ENCODE measurements around the gene TMBIM1. TPM values are rescaled to one million over a fixed set of nuclear protein-coding genes. Genes with fewer than 3 reads are reported as not detected.
A peak's percentile ranks its signal among the peaks of the same experiment; 100 is the strongest.

TMBIM1 gene
- total RNA-seq, 1 donor from 2014 or later, result 656 TPM

GRCh38 chr2:218298314-218298875, 6.1 kb upstream of the TMBIM1 start:
- Histone ChIP-seq H3K4me3 (ENCODE audit: low read depth, low read length) (no peak overlapping the region), H3K36me3 (ENCODE audit: control insufficient read depth, insufficient read depth, low read length) (no peaks in the 10 kb centered on the region), H3K27me3 (ENCODE audit: control insufficient read depth, insufficient read depth, low read length) (no peaks in the 10 kb centered on the region)
- FAIRE-seq (no peak), DNase-seq (ENCODE audit: low read depth) (no peak)
- no peak for TF ChIP-seq CTCF (IDR thresholded peaks at IDR 0.05; ENCODE audit: insufficient read depth, low read length, severe bottlenecking)

- no peaks in the 10 kb centered on the region for H3K36me3 ChIP-seq (ENCODE audit: control insufficient read depth, insufficient read depth, low read length)
- no peak for TF ChIP-seq CTCF (IDR thresholded peaks at IDR 0.05; ENCODE audit: insufficient read depth, low read length, severe bottlenecking)
- no peak for FAIRE-seq
These were observed 4.5 kb upstream of the TMBIM1 start for GRCh38 chr2:218296847-218297246.

GRCh38 chr2:218296200-218296599, 3.9 kb upstream of the TMBIM1 start:
- Histone ChIP-seq H3K4me3 (ENCODE audit: low read depth, low read length) (no peak overlapping the region), H3K27me3 (ENCODE audit: control insufficient read depth, insufficient read depth, low read length) (no peaks in the 10 kb centered on the region), H3K36me3 (ENCODE audit: control insufficient read depth, insufficient read depth, low read length) (no peaks in the 10 kb centered on the region)
- no peak for TF ChIP-seq CTCF (IDR thresholded peaks at IDR 0.05; ENCODE audit: insufficient read depth, low read length, severe bottlenecking)
- DNase-seq (ENCODE audit: low read depth) (no peak), FAIRE-seq (no peak)

More at GRCh38 chr2:218296847-218297246, 4.5 kb upstream of the TMBIM1 start:
- Histone ChIP-seq H3K4me3 (ENCODE audit: low read depth, low read length) (no peak overlapping the region), H3K27me3 (ENCODE audit: control insufficient read depth, insufficient read depth, low read length) (no peaks in the 10 kb centered on the region)
- DNase-seq (ENCODE audit: low read depth), result no peak

GRCh38 chr2:218295029-218295428, 2.7 kb upstream of the TMBIM1 start:
- Histone ChIP-seq H3K36me3 (ENCODE audit: control insufficient read depth, insufficient read depth, low read length) (no peaks in the 10 kb centered on the region), H3K27me3 (ENCODE audit: control insufficient read depth, insufficient read depth, low read length) (no peaks in the 10 kb centered on the region), H3K4me3 (ENCODE audit: low read depth, low read length) (no peak overlapping the region)
- FAIRE-seq (no peak), DNase-seq (ENCODE audit: low read depth) (peak; percentile 89)
- no peak for TF ChIP-seq CTCF (IDR thresholded peaks at IDR 0.05; ENCODE audit: insufficient read depth, low read length, severe bottlenecking)

GRCh38 chr2:218294430-218295022, 2.2 kb upstream of the TMBIM1 start:
- no peaks in the 10 kb centered on the region for H3K27me3 ChIP-seq (ENCODE audit: control insufficient read depth, insufficient read depth, low read length)
- DNase-seq (ENCODE audit: low read depth) (peak; percentile 79), FAIRE-seq (no peak)
- no peaks in the 10 kb centered on the region for H3K36me3 ChIP-seq (ENCODE audit: control insufficient read depth, insufficient read depth, low read length)
- no peak overlapping the region for H3K4me3 ChIP-seq (ENCODE audit: low read depth, low read length)
- TF ChIP-seq CTCF (IDR thresholded peaks at IDR 0.05; ENCODE audit: insufficient read depth, low read length, severe bottlenecking), result no peak
